A549 (cell line): ENCODE measurements around the gene UFC1. TPM values are rescaled to one million over a fixed set of nuclear protein-coding genes. Genes with fewer than 3 reads are reported as not detected.
A peak's percentile ranks its signal among the peaks of the same experiment; 100 is the strongest.

ENCODE experiments used
- ATAC-seq, 2 experiments: fragments of 200-7000 bp in 1 of 2; fragments of >200 bp in 1 of 2; cut with Nextera tagmentation in 1 of 2; cut with Tn5 transposase in 1 of 2; 3 replicates each; pipeline versions ENCODE4 v1.8.0 to v1.9.1; 2018 to 2020; ENCODE audit warnings: mild to moderate bottlenecking in 1 of 2, moderate library complexity in 1 of 2
- CTCF ChIA-PET: fragments of 300-600 bp; sonication (Branson Sonifier 250); formaldehyde crosslinking; extraction: SDS; loops from one replicate; lab custom pipeline; 2021; ENCODE audit warnings: antibody characterized with exemption, inconsistent platforms; lab: Yijun Ruan, JAX
- POLR2A ChIA-PET: fragments of 350-600 bp; formaldehyde crosslinking; extraction: SDS; loops from one replicate; lab custom pipeline; 2021; ENCODE audit warnings: antibody characterized with exemption, inconsistent platforms; lab: Yijun Ruan, JAX
- DNase-seq, 2 experiments: peaks; one replicate each; pipeline versions ENCODE4 v3.0.0 to v3.0.0-alpha.2; 2011 to 2016; ENCODE audit warnings: low read depth in 1 of 2, low spot score in 1 of 2
- FAIRE-seq: peaks from 2 replicates; lab custom pipeline; 2011; peaks lifted over from hg19 to GRCh38; lab: Jason Lieb, UNC
- H3K27ac ChIP-seq, 2 experiments: fragments of >200 bp; sonication (Bioruptor Twin); formaldehyde crosslinking; 3 replicates each; pipeline ENCODE4 v1.5.1; 2016 to 2017
- H3K4me1 ChIP-seq: fragments of >200 bp; sonication (Bioruptor Twin); formaldehyde crosslinking; 3 replicates; pipeline ENCODE4 v1.6.1; 2016
- H3K4me2 ChIP-seq: fragments of >200 bp; sonication (Bioruptor Twin); formaldehyde crosslinking; 3 replicates; pipeline ENCODE4 v1.6.1; 2016
- H3K4me3 ChIP-seq: fragments of >200 bp; sonication (Bioruptor Twin); formaldehyde crosslinking; 3 replicates; pipeline ENCODE4 v1.5.1; 2016
- H3K9me3 ChIP-seq: fragments of >200 bp; sonication (Bioruptor Twin); formaldehyde crosslinking; 3 replicates; pipeline ENCODE4 v1.6.1; 2016
- BHLHE40 ChIP-seq: IDR thresholded peaks from 2 replicates; pipeline ENCODE4 v1.6.1; 2012; ENCODE audit warnings: low read depth, low read length, inconsistent platforms
- CHD2 ChIP-seq: fragments of 150-350 bp; IDR thresholded peaks from 2 replicates; pipeline ENCODE4 v1.6.1; 2014; ENCODE audit warnings: low read length; ENCODE audit not compliant: partially characterized antibody
- CTCF ChIP-seq: fragments of >200 bp; sonication (Bioruptor Twin); formaldehyde crosslinking; IDR thresholded peaks from 3 replicates; pipeline ENCODE4 v1.5.1; 2016
- EP300 ChIP-seq, 2 experiments: fragments of >200 bp; sonication (Bioruptor Twin); formaldehyde crosslinking; IDR thresholded peaks; 2 replicates in 1 of 2; 3 replicates in 1 of 2; pipeline ENCODE4 v1.6.1; 2016 to 2017
- ESRRA ChIP-seq: fragments of 150-350 bp; IDR thresholded peaks from 2 replicates; pipeline ENCODE4 v1.6.1; 2014; ENCODE audit warnings: mild to moderate bottlenecking, low read length, borderline replicate concordance
- GATA3 ChIP-seq: IDR thresholded peaks from 2 replicates; pipeline ENCODE4 v1.6.1; 2012; ENCODE audit warnings: borderline replicate concordance
- HDAC2 ChIP-seq: fragments of 200-600 bp; sonication (generic); IDR thresholded peaks from 2 replicates; pipeline ENCODE4 v1.6.1; 2016
- MAX ChIP-seq: IDR thresholded peaks from 2 replicates; pipeline ENCODE4 v1.6.1; 2012
- MAZ ChIP-seq: fragments of 150-350 bp; IDR thresholded peaks from 2 replicates; pipeline ENCODE4 v1.6.1; 2014; ENCODE audit warnings: antibody characterized with exemption, low read depth, low read length, borderline replicate concordance
- NR3C1 ChIP-seq: fragments of >200 bp; sonication (Bioruptor Twin); formaldehyde crosslinking; IDR thresholded peaks from 3 replicates; pipeline ENCODE4 v1.6.1; 2017
- PHF8 ChIP-seq: fragments of 200-600 bp; sonication (generic); IDR thresholded peaks from 2 replicates; pipeline ENCODE4 v1.6.1; 2016; ENCODE audit warnings: low read depth, mild to moderate bottlenecking, antibody characterized with exemption, moderate library complexity, borderline replicate concordance
- POLR2AphosphoS2 ChIP-seq: conservative IDR thresholded peaks from 2 replicates; pipeline ENCODE4 v1.6.1; 2012; ENCODE audit warnings: low read length, improper control_type of control experiment, inconsistent platforms
- RAD21 ChIP-seq, 2 experiments: fragments of >200 bp in 1 of 2; sonication (Bioruptor Twin) in 1 of 2; formaldehyde crosslinking in 1 of 2; IDR thresholded peaks in 1 of 2; conservative IDR thresholded peaks in 1 of 2; 2 replicates in 1 of 2; 3 replicates in 1 of 2; pipeline ENCODE4 v1.6.1; 2012 to 2018; ENCODE audit warnings: inconsistent platforms in 1 of 2
- RFX5 ChIP-seq: fragments of 450-650 bp; IDR thresholded peaks from 2 replicates; pipeline ENCODE4 v1.7.1; 2014; ENCODE audit warnings: antibody characterized with exemption, mild to moderate bottlenecking, moderate library complexity
- SMC3 ChIP-seq: fragments of >200 bp; sonication (Bioruptor Twin); formaldehyde crosslinking; IDR thresholded peaks from 3 replicates; pipeline ENCODE4 v1.6.1; 2018; ENCODE audit warnings: inconsistent platforms
- SREBF2 ChIP-seq: fragments of 450-650 bp; IDR thresholded peaks from 2 replicates; pipeline ENCODE4 v1.6.1; 2014; ENCODE audit warnings: mild to moderate bottlenecking, moderate library complexity
- TFCP2L1 ChIP-seq: fragments of 250-450 bp; sonication (Bioruptor Pico); IDR thresholded peaks from 2 replicates; pipeline ENCODE4 v1.5.0; 2021; ENCODE audit warnings: mild to moderate bottlenecking
- ZNF302 ChIP-seq: fragments of 250-450 bp; sonication (Bioruptor Pico); IDR thresholded peaks from 2 replicates; pipeline ENCODE4 v1.9.0; 2021; ENCODE audit warnings: inconsistent platforms, mild to moderate bottlenecking, moderate library complexity
- WGBS: methylation state at CpG from one replicate; pipeline ENCODE4 v1.1.6; 2017; ENCODE audit errors: missing lambda C conversion rate; 5-methylcytosine and 5-hydroxymethylcytosine counted together
- polyA plus RNA-seq, 4 experiments: library from polyadenylated mRNA; depleted of rRNA in 3 of 4; stranded (reverse); fragments of >200 nt; fragmentation: RNase III in 1 of 4; extraction: RNeasy Plus Mini Kit Qiagen cat#74134 plus additional on column Dnase treatment in 1 of 4; gene quantifications; 2 replicates in 3 of 4; 3 replicates in 1 of 4; pipeline ENCODE4 v1.2.3, GENCODE V29; 2011 to 2017
- TF ChIP-seq, protein P1 (sequence below): fragments of >200 bp; sonication (Bioruptor Twin); formaldehyde crosslinking; IDR thresholded peaks from 3 replicates; pipeline ENCODE4 v1.6.1; 2016
- TF ChIP-seq, protein P2 (sequence below): fragments of >200 bp; sonication (Bioruptor Twin); formaldehyde crosslinking; IDR thresholded peaks from 2 replicates; pipeline ENCODE4 v1.6.1; 2016

The UFC1 gene
- polyA plus RNA-seq, 2 of the 4 experiments (the other 2 are of a cell fraction): 115 to 153 TPM

DNA sequence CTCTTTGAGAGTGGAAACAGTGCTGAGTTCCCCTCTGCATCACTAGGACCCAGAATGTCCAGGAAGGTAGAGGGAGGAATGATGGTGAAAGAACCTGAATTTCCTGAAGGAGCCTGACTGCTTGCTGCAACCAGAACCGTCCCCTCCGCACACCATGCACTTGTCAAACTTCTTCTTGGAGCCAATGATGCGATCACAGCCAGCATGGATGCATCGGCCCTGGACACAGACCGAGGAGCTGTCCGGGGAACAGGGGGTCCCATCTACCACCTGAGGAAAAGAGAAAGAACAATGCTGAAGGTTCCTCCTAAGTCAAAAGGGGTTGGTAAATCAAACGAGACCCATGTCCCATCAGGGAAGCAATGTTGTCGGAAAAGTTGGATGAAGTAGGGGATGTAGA lies 38.2 kb downstream of the UFC1 start:
- H3K4me3 ChIP-seq: no peak overlapping the region
- H3K4me1 ChIP-seq: no peaks in the 10 kb centered on the region
- FAIRE-seq (no peak), DNase-seq (no peak), ATAC-seq (no peak)
- H3K27ac ChIP-seq: no peak overlapping the region
- no peak overlapping the region for H3K4me2 ChIP-seq
- 25% methylated on average over 8 of the region's 8 CpGs for WGBS
- ChIA-PET POLR2A (no interaction called here), CTCF (interaction anchor here (0.6 to 7.8 kb wide), 29 partner anchors 11 to 196 kb away, joined by 3 to 93 read pairs (median 5); partner anchors contain the start of genes APOA2, CFAP126, FCER1G and NDUFS2)
- no peaks in the 10 kb centered on the region for H3K9me3 ChIP-seq
- no peak for TF ChIP-seq EP300 (IDR thresholded peaks at IDR 0.05)
- TF ChIP-seq PHF8: no peak
- TF ChIP-seq BHLHE40: no peak
- no peak for TF ChIP-seq GATA3
- no peak for TF ChIP-seq SREBF2
- TF ChIP-seq, protein P1, sequence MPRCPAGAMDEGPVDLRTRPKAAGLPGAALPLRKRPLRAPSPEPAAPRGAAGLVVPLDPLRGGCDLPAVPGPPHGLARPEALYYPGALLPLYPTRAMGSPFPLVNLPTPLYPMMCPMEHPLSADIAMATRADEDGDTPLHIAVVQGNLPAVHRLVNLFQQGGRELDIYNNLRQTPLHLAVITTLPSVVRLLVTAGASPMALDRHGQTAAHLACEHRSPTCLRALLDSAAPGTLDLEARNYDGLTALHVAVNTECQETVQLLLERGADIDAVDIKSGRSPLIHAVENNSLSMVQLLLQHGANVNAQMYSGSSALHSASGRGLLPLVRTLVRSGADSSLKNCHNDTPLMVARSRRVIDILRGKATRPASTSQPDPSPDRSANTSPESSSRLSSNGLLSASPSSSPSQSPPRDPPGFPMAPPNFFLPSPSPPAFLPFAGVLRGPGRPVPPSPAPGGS: no peak
- no peak for TF ChIP-seq TFCP2L1 (CRISPR knock-in tag)
- TF ChIP-seq NR3C1: no peak
- no peak for TF ChIP-seq CHD2
- TF ChIP-seq MAX: no peak
- TF ChIP-seq ESRRA: no peak
- no peak for TF ChIP-seq RFX5
- TF ChIP-seq POLR2AphosphoS2: no peak
- TF ChIP-seq ZNF302 (CRISPR knock-in tag): no peak
- TF ChIP-seq MAZ: no peak
- TF ChIP-seq HDAC2: no peak

GRCh38 chr1:161192476-161193465 lies 39.0 kb downstream of the UFC1 start:
- Histone ChIP-seq H3K27ac (no peak overlapping the region), H3K4me2 (no peak overlapping the region), H3K4me3 (no peak overlapping the region), H3K9me3 (no peaks in the 10 kb centered on the region), H3K4me1 (no peaks in the 10 kb centered on the region)
- TF ChIP-seq CTCF: peak; percentile 81
- TF ChIP-seq, protein P2, sequence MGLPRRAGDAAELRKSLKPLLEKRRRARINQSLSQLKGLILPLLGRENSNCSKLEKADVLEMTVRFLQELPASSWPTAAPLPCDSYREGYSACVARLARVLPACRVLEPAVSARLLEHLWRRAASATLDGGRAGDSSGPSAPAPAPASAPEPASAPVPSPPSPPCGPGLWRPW: no peak
- TF ChIP-seq RAD21 (conservative IDR thresholded peaks at IDR 0.05 in 1 of 2, IDR thresholded peaks at IDR 0.05 in 1 of 2): peak; percentile 62 to 73
- TF ChIP-seq SMC3: peak; percentile 66
- ATAC-seq: peak; percentile 88 to 93
- POLR2A ChIA-PET: no interaction called here
- peak; percentile 65 for FAIRE-seq
- CTCF ChIA-PET: interaction anchor here (0.6 to 7.8 kb wide), 31 partner anchors 11 to 202 kb away, joined by 3 to 93 read pairs (median 4); partner anchors contain the start of genes APOA2, CFAP126, NDUFS2 and PPOX
- peak; percentile 72 to 84 for DNase-seq
- WGBS: 44% methylated on average over 13 of the region's 15 CpGs
